OCI-LY1 (cell line): ENCODE results near the gene CSMD2.

Source experiments
- H2AFZ ChIP-seq: fragments of 200-600 bp; sonication (generic), shearing (Covaris generic); 2 replicates; pipeline ENCODE4 v1.6.0; 2014; ENCODE audit warnings: antibody characterized with exemption, mild to moderate bottlenecking, low read length
- H3F3A ChIP-seq: fragments of 200-600 bp; sonication (generic), shearing (Covaris generic); 2 replicates; pipeline ENCODE4 v1.6.0; 2014; ENCODE audit warnings: mild to moderate bottlenecking, antibody characterized with exemption, low read length, moderate library complexity; ENCODE audit not compliant: insufficient read depth
- H3K27ac ChIP-seq: fragments of 200-600 bp; sonication (generic); 2 replicates; pipeline ENCODE4 v1.5.1; 2014; ENCODE audit warnings: low read length, mixed run types, mild to moderate bottlenecking, low read depth; ENCODE audit not compliant: poor library complexity, severe bottlenecking
- H3K27me3 ChIP-seq: fragments of 200-600 bp; sonication (generic); 2 replicates; pipeline ENCODE4 v1.6.0; 2014; ENCODE audit warnings: antibody characterized with exemption, mild to moderate bottlenecking, low read length, moderate library complexity; ENCODE audit not compliant: insufficient read depth
- H3K36me3 ChIP-seq: fragments of 200-600 bp; sonication (generic); 2 replicates; pipeline ENCODE4 v1.6.1; 2014; ENCODE audit warnings: mild to moderate bottlenecking, antibody characterized with exemption, low read length, moderate library complexity, mixed read lengths; ENCODE audit not compliant: insufficient read depth
- H3K4me1 ChIP-seq: fragments of 200-600 bp; sonication (generic); 2 replicates; pipeline ENCODE4 v1.5.1; 2014; ENCODE audit warnings: mild to moderate bottlenecking, low read length, moderate library complexity; ENCODE audit not compliant: insufficient read depth, severe bottlenecking
- H3K4me2 ChIP-seq: fragments of 200-600 bp; sonication (generic), shearing (Covaris generic); 2 replicates; pipeline ENCODE4 v1.6.1; 2014; ENCODE audit warnings: low read length
- H3K4me3 ChIP-seq: fragments of 200-600 bp; sonication (generic); 2 replicates; pipeline ENCODE4 v1.5.1; 2014; ENCODE audit warnings: low read length, low read depth, mild to moderate bottlenecking, mixed read lengths; ENCODE audit not compliant: poor library complexity, severe bottlenecking
- H3K79me2 ChIP-seq: fragments of 200-600 bp; shearing (Covaris generic); 2 replicates; pipeline ENCODE4 v1.6.1; 2016; ENCODE audit warnings: mixed run types, low read length, mixed read lengths; ENCODE audit not compliant: insufficient read depth
- H3K9ac ChIP-seq: fragments of 200-600 bp; sonication (generic), shearing (Covaris generic); 2 replicates; pipeline ENCODE4 v1.6.1; 2014; ENCODE audit warnings: mild to moderate bottlenecking, low read length, mixed read lengths
- H3K9me2 ChIP-seq: fragments of 200-600 bp; sonication (generic), shearing (Covaris generic); 2 replicates; pipeline ENCODE4 v1.6.1; 2014; ENCODE audit warnings: low read depth, mild to moderate bottlenecking, low read length, mixed read lengths
- H3K9me3 ChIP-seq: fragments of 200-600 bp; shearing (Covaris generic); 2 replicates; pipeline ENCODE4 v1.6.1; 2014; ENCODE audit warnings: low read length, mixed read lengths
- H4K20me1 ChIP-seq: fragments of 200-600 bp; sonication (generic), shearing (Covaris generic); 2 replicates; pipeline ENCODE4 v1.6.0; 2016; ENCODE audit warnings: mild to moderate bottlenecking, low read length; ENCODE audit not compliant: insufficient read depth
- CTCF ChIP-seq: fragments of 200-600 bp; sonication (generic), shearing (Covaris generic); IDR thresholded peaks from 2 replicates; pipeline ENCODE4 v1.5.1; 2017; ENCODE audit warnings: mild to moderate bottlenecking, antibody characterized with exemption, low read length, moderate library complexity, mixed read lengths
- EZH2 ChIP-seq: fragments of 200-600 bp; sonication (generic), shearing (Covaris generic); IDR thresholded peaks from 2 replicates; pipeline ENCODE4 v1.8.0; 2017; ENCODE audit warnings: borderline replicate concordance, mixed run types, mild to moderate bottlenecking, antibody characterized with exemption, low read length, moderate library complexity, mixed read lengths

Gene CSMD2

DNA sequence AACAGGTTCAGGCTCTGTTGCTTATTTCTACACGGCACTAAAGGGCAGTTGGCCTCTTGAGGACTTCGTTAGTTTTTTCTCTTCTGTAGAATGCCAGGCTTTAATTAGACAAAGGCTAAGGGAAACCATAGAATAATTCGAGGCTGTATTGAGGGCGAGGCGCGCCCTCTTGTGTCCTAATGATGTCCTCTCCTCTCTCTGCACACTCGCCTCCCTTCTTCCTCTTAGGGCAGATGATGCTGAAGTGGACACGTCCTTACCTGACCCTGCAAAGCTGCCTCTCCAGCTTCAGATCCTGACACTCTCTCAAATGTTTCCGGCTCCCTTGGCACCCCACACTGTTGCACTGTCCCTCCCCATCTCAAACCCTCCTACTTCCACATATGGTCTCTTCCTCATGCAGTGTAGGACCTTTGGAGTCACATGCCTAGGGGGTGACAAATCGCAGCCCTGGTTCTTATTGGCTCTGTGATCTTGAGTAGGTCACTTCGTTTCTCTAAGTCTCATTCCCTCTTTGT, 694.5 kb downstream of the CSMD2 start:
- no peaks in the 10 kb centered on the region for H3K36me3 ChIP-seq
- H3K27me3 ChIP-seq: no peaks in the 10 kb centered on the region
- H3F3A ChIP-seq: no peaks in the 10 kb centered on the region
- H3K9me3 ChIP-seq: no peaks in the 10 kb centered on the region
- no peaks in the 10 kb centered on the region for H3K9me2 ChIP-seq
- H3K9ac ChIP-seq: no peak overlapping the region
- no peak overlapping the region for H3K27ac ChIP-seq
- peaks cover 10% of the 10 kb centered on the region for H3K4me1 ChIP-seq
- H3K4me2 ChIP-seq: no peak overlapping the region
- no peaks in the 10 kb centered on the region for H4K20me1 ChIP-seq
- no peak overlapping the region for H3K4me3 ChIP-seq
- H3K79me2 ChIP-seq: no peaks in the 10 kb centered on the region
- peak; percentile 77 for TF ChIP-seq CTCF
- TF ChIP-seq EZH2: no peak
- no peak overlapping the region for H2AFZ ChIP-seq

DNA sequence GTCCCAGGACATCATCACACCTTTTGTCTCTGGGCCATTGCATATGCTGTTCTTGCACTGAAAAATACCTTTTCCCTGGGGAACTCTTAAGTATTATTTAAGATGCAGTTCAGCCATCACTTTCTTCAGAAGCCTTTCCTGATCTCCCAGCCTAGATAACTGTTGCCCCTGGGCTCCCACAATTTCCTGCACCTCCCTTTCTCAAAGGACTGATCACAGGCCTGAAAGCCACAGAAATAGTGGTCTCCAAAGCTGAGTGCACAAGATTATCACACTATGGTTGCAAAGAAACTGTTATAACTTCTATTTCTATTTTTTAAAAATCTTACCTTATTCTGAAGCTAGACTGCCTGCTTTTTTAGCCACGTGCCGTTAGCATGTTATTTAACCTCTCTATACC, 695.3 kb downstream of the CSMD2 start:
- Histone ChIP-seq H3K4me2 (no peak overlapping the region), H3K27ac (no peak overlapping the region), H3F3A (no peaks in the 10 kb centered on the region)

DNA sequence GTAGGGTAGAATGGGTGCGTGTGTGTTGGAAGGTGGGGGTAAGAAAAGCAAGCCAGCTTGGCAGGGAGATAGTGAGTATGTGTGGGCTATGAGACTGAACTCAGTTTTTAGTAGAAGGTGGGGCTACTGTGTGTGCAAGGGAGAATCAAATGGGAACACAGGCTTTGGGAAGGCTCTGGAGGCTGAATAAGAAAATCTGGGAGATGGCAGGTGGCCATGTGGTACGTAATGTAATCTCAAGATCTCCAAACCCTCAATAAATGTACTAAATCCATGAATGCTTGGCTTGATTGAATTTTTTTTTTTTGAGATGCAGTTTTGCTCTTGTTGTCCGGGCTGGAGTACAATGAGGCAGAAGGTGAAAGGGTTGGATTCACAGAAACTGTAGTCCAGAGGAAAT, 696.1 kb downstream of the CSMD2 start:
- no peak overlapping the region for H2AFZ ChIP-seq
- no peaks in the 10 kb centered on the region for H3K79me2 ChIP-seq
- no peak overlapping the region for H3K4me3 ChIP-seq
- no peaks in the 10 kb centered on the region for H3F3A ChIP-seq
- no peaks in the 10 kb centered on the region for H4K20me1 ChIP-seq
- no peaks in the 10 kb centered on the region for H3K27me3 ChIP-seq
- H3K9ac ChIP-seq: no peak overlapping the region
- no peak overlapping the region for H3K27ac ChIP-seq
- no peak overlapping the region for H3K4me2 ChIP-seq
- no peaks in the 10 kb centered on the region for H3K9me3 ChIP-seq
- H3K4me1 ChIP-seq: peaks cover 10% of the 10 kb centered on the region
- TF ChIP-seq EZH2 (no peak), CTCF (no peak)
- no peaks in the 10 kb centered on the region for H3K36me3 ChIP-seq
- no peaks in the 10 kb centered on the region for H3K9me2 ChIP-seq

More for the DNA sequence above, 695.3 kb downstream of the CSMD2 start:
- Histone ChIP-seq H3K4me3 (no peak overlapping the region), H3K4me1 (peaks cover 10% of the 10 kb centered on the region), H4K20me1 (no peaks in the 10 kb centered on the region), H2AFZ (no peak overlapping the region), H3K79me2 (no peaks in the 10 kb centered on the region), H3K36me3 (no peaks in the 10 kb centered on the region), H3K27me3 (no peaks in the 10 kb centered on the region), H3K9me3 (no peaks in the 10 kb centered on the region), H3K9ac (no peak overlapping the region), H3K9me2 (no peaks in the 10 kb centered on the region)
- no peak for TF ChIP-seq EZH2

- H2AFZ ChIP-seq: no peak overlapping the region
These were observed 696.5 kb downstream of the CSMD2 start for GRCh38 chr1:33468531-33468930.

More at GRCh38 chr1:33468531-33468930, 696.5 kb downstream of the CSMD2 start:
- Histone ChIP-seq H3K4me2 (no peak overlapping the region), H3K79me2 (no peaks in the 10 kb centered on the region), H3K4me3 (no peak overlapping the region), H3K36me3 (no peaks in the 10 kb centered on the region), H3K4me1 (peaks cover 10% of the 10 kb centered on the region), H3K9me2 (no peaks in the 10 kb centered on the region), H3K9me3 (no peaks in the 10 kb centered on the region), H3K27me3 (no peaks in the 10 kb centered on the region), H3K27ac (no peak overlapping the region), H3K9ac (no peak overlapping the region), H4K20me1 (no peaks in the 10 kb centered on the region), H3F3A (no peaks in the 10 kb centered on the region)
- TF ChIP-seq EZH2 (no peak), CTCF (no peak)
